HG03097 (cell line): Measurements from ENCODE around the gene TEAD1.

Source experiments
- ATAC-seq: cut with Tn5 transposase; IDR thresholded peaks from one replicate; pipeline ENCODE4 v1.9.1; 2021; ENCODE audit not compliant: unreplicated experiment, low FRiP score

TEAD1 gene

DNA sequence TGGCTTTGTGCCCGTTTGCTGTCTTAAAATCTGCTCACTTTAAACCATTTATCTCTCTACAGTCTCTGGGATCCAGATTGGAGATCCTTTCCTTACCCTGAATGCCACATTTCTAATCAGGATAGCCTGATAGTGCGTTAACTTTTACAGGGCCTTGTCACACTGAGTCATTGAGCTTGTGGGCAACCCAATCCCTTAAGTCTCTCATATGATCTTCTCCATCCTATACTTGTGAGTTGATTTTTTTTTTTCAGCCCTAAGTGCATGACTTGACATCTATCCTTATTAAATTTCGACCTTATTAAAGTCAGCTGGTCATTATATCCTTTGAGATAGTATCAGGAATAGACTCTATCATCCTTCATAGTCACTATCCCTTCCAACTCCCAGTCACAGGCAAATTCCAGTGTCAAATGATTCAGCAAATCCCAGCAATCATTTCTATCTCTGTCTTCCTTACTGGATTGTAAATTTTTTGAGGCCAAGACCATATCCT is 57.7 kb downstream of the TEAD1 start:
- no peak for ATAC-seq

DNA sequence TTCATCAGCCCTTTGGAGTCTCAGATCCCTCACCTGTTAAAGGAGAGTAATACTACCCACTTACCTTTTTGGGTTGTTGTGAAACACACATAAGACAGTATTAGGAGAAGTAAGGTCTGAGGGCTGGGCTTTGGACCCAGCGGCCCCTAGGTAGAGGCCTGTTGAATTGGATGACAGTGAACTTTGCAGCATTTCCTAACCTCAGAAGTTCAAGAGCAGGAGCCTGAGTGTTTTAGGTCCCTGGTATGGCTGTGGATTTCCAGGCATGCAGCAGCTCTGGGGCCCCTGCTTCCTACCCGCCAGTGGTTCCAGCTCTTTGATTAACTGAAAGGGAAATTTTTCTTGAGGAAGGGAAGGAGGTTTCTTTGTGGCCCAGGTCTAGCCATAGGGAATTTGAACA is 58.9 kb downstream of the TEAD1 start:
- ATAC-seq = no peak

DNA sequence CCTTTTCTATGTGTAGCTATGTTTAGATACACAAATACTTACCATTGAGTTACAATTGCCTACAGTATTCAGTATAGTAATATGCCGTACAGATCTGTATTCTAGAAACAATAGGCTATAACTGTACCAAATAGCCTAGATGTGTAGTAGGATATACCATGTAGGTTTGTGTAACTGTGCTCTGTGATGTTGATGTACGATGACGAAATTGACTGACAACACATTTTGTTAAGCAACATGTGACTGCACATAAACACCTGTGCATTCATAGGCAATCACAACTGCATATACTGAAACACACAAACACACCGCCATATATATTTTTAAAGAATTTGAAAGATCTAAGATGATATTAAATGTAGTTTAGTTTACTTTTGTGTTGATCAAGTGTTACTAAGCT is 60.4 kb downstream of the TEAD1 start:
- no peak for ATAC-seq

DNA sequence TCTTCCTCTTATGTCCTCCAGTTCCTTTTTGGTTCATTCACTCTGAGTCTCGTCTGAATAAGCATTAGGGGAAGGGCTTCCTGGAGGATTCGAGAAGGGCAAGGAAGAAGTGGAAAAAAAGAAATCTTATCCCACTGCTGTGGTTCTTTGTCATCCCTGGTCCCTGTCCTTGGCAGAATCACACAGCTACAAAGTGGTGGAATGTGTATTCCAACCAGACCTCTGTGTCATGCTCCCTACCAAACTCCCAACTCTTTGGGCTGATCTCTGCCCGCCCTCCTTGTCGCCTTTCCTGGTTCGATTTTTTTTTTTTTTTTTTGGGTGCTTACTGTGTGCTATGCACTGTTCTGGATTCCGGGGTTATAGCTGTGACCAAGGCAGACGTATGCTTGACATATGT is 61.0 kb downstream of the TEAD1 start:
- no peak for ATAC-seq

DNA sequence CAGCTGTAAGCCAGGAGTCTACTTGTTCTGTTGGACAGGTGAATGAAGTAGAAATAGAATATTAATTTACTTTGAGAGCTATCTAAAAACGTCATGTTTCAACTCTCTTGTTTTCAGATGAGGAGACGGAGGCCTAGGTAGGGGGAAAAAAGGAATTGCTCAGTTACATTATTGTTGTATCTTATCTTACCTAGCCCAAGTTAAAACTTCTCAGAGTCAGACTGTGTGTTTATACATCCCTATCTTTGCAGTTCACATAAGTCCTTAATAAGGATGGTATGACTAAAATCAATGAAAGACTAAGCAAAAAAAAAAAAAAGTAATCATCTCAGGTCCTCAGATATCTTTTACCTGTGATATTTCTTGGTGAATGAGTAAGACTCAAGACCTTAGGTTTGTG is 62.8 kb downstream of the TEAD1 start:
- ATAC-seq = no peak

DNA sequence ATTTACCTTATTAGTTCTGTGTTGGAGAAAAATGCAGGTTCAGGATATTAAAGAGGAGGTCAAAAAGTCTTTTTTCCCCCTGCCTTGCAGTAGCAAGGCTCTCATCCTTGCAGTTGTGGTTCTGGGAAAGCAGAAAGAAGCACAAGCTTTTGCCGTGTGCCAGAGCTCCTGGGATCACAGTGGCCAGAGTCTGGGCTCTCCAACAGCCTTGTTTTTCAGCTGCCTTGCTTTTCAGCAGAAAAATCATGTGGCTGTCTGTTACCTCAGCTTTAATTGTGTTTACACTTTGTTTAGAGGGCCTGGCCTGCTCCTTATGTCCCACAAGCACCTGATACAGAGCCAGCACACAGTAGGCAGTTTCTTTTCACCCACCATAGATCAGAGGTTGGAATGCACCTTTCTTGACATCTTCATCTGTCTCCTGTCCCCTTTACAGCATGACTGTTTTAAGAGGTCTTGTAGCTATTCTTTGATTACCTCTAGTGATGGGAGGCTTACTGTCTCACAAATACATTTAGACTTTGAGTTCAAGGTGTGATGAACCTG is 67.5 kb downstream of the TEAD1 start:
- no peak for ATAC-seq

DNA sequence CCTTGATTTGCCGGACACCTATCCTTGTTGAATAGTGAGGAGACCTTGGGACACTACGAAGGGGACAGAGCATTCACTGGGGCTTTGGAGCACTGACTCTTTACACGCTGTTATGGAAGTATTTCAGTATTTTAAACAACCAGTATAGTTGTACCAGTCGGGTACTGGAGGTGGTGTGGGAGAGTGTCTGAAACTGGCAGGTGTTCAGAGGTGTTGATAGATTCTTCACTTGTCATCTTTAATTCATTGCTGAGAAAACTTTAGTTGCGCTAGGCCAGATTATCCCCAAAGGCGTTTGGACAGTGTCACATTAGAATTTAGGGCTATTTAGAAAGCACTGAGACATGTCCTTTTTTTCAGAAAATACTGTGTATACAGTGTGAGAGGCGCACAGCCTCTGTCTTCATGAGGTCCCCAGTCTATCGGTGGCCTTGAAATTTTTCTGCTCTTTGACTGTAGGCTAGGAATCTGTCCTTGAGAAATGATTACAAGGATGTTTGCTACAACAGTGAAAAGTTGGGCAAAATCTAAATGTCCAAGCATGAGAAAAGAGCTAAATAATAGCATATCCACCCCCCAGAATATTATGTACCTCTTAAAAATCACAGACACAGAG is 69.7 kb downstream of the TEAD1 start:
- ATAC-seq = no peak

DNA sequence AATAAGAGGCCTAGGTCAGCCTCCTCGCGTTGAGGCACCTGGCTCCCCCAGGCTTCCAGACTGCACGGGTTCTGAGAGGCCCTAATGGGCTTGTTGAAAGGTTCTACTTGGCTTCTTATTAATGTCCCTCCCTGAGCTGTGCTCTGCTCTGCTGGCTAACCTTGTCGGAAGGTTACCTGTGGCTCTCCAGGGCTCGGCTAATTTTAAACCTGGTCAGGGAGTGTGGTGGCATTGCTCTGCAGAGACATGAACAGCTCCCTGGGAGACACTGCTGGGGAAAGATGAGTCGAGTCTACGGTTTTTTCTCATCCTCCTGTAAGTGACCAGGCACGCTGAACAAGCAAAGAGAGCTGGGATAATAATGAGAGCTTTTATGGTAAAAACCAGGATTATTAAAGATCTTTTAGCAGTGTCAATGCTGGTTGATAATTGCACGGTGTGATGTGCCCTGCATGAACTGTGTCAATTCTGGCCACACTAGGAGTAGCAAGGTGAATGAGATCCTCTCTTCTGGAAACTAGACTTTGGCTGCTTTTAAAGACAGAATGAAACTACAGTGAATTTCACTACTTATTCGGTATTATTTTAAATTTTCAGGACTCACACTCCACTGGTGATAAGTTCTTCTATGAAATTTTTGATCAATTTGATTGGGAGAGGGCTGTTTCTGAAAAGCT is 70.7 kb downstream of the TEAD1 start:
- no peak for ATAC-seq

DNA sequence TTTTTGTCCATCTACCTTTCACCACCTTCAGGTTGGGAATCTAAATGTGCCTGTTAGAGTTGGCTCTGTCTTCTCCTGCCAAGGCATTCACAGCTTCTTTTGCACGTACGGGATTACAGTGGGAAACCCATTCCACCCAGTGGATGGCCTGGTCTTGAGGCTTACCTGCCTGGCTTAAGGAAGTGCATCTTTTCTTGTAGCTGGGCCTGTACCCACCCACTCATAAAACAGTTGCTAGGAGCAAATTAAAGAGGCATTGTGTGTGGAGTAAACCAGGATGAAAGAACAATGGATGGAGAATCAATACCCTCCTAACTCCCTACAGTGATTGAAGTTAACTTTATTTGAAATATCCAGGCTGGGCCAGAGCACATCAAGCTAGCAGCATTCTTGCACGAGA is 71.6 kb downstream of the TEAD1 start:
- no peak for ATAC-seq

DNA sequence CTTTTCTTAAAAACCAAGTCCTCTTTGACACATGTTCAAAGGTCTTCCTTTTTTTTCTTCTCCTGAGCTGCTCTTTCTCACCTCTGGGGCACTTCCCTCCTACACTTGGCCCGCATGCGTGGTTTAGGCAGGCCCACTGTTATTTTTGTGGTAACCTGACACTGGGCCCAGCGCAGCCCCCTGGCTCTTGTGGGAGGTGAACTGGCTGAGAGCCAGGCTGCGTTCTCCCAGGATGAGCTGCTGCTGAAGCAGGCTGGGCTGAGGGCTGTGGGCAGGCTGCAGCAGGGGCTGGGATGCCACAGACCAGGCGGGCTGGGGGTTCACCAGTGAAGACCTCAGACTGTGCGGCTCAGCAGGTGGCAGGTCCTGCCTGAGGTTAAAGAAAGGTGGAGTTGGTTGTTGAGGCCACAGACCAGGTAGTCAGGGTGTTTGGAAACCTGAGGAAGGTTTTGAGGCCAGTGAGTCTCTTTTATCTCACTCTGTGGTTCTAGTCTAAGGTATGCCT is 72.4 kb downstream of the TEAD1 start:
- no peak for ATAC-seq

DNA sequence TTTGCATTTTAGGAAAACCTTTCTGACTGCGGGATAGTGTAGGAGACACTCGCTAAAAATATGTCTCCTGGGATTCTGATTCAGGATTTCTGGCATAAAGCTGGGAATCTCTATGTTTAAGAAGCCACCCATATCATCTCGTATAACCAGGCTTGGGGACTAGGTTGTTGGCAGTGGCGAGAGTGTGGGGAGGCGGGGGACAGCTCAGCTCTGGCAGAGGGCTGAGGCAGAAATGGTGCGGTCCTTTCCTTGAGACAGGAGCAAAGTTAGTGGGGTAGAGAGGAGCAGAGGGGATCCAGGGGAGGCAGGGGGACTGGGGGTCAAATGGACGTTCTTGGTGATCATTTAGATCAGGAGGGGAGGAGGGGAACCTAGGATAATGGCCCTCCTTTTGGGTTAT is 74.3 kb downstream of the TEAD1 start:
- ATAC-seq = no peak

DNA sequence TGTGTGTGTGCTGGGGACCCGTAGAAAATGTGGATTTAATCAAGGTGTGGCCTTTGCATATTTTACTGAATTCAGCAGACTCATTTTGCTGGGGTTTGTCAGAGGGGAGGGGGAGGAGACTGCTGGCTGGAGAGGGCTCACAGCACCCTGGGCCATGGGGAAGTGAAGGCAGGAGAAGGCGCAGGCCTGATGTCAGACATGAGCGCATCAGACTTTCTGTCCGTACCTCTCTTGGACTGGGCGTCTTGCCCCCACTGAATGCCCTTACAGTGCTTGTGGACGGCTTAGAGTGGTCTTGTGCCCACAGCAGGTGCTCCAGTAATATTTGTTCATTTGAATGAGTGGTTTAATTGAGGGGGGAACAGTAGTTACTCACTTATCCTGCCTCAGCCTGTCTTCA is 75.2 kb downstream of the TEAD1 start:
- ATAC-seq = no peak

DNA sequence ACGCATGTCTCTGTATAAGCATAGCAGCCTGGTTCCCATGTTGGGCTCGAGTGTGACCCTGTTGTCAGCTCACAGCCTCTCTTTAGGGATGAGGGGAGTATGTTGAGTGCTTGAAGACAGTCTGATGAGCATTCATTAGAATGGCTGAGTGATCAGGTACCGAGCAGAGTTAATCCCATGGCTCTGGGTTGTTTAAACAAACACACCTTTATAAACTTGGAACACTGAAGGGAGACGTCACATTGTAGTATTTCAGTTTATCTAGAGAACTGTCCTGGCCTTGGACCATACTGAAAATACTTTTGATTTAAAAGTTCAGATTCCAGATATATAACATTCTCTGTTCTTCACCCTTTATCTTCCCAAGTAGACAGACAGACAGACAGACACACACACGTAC is 76.0 kb downstream of the TEAD1 start:
- no peak for ATAC-seq

DNA sequence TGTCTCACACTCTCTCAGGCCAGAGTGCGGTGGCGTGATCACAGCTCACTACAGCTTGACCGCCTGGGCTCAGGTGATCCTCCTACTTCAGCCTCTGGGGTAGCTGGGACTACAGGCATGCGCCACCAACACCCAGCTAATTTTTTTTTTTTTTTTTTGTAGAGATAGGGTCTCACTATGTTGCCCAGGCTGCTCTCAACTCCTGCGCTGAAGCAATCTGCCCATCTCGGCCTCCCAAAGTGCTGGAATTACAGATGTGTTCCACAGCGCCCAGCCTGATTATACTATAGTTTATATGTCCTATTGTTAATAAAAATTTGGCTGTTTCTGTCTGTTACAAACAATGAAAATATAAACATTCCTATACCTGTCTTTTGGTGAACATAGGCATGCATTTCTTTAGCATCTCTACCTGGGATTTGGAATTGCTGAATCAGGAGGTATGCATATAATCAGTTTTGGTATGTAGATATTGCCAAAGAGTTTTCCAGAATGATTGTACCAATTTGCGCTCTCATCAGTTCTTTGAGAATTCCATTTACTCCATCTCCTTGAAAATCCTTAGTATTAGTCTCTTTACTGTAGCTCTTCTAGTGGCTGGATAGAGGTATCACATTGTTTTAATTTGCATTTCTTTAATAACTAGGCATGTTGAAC is 78.8 kb downstream of the TEAD1 start:
- ATAC-seq = no peak

DNA sequence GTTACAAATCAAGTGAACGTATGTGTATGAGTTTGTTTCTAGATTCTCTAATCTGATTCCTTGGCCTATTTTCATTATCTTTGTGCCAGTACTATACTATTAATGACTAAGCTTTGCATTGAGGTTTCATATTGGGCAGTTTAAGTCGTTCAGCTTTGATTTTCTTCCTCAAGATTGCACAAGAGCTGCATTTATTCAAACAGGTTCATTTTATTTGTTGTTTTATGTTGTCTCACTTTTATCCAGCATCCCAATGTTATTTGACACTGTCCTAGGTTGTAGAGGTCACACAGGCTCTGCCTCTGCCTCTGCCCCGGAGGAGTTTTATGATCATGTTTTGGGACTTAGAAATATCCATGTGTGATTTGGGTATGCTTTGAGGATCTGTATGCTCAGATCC is 79.8 kb downstream of the TEAD1 start:
- ATAC-seq = no peak

DNA sequence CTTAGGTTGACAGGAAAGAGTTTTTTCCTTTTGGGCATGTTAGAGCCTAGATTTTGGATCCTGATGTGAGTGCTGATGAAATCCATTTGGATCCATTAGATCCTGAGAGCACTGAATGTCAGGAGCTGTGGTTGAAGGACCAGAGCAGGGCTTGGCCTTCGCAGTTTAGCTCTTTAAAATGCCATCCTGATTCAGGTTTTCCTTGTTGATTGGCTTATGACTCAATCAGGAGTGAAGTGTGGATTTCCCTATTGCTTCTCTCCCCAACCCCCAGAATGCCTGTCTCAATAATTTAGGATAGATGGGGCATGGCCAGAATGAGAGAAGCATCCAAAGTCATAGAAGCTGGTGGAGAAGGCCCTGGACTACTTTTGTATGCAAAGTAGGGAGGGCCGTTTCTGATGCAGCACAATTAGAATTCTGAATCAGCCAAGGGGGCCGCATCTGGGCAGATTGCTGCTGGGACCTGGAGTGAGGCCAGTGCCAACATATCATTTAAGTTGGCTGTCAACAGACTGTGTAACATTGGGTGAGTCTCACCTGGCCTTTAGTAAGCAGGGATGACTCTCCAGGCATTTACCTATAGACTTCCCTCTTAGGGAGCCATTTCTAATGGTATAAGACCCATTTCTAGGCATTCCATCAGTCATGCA is 80.5 kb downstream of the TEAD1 start:
- no peak for ATAC-seq

DNA sequence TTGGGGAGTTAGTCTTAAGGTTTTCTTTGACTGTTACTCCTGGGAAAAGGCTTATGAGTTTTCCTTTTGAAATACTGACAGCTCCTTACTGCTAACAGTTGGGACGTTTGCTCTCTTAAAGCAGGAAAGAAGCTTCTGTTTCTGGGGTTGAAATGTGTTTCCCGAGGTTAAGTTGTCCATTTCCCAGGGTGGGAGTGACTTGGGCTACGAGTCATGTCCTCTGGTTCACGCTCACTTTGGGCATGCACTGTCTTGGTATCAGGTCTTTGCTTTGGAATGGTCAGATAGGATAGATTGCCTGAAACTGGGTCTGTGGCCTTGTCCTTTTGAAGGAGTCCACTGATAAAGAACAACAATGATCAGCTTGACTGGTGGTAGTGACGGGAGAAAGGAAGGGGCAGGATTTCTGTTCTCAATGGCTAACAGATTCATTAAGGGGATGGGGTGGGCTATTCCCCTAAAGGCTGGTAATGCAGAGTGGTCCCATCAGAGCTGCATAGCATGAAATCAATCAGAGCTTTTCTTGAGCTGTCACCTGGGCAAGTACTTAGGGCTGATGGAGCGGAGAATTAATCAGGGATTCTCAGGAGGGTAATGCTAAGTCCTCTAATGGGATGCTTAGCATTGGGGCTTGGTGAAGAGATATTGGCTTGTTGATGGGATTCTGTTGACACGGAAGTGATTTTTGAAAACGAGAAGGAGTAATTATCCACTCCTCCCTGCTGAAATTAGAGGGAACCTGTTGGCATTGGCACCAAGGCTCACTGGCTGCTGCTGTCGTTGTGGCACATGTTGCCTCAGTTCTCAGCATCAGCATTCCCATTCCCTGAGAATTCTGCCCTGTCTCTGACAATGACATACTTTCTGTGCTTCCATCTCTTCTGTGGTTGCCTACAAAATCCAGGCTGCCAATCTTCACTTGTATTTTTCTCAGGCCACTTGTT is 81.6 kb downstream of the TEAD1 start:
- no peak for ATAC-seq

DNA sequence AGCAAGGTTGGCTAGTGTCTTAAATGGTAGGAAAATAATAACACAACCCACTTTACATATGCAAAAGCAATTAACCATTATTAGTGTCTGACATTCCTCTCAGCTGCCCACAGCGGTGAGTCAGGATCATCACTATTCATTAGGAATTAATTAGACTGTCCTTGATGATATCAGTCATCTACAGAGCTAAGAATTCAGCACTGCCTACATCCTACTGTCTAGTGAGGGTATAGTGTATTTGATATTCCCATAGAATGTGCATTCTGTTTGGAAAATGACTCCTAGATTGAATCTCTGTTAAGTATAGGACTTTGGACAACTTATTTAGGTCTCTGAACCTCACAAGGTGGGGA is 82.2 kb downstream of the TEAD1 start:
- no peak for ATAC-seq

DNA sequence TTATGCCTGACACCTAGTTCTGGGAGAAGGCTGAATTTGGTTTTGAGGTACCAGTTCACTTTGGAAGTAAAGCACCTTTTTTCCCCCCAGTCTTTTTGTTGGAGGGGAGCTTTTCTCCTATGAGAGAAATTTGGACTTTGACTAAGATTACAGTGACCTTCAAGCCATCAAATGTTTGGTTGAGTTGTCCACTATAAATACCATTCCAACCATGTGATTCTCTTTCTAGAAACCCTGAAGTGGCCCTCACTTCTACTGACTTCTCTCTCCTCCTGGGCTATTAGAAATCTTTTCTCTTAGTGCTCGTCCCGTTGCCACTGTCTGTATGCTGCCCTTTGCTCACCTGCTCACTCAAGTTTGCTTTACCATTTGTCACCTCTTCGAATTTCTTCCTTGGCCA is 82.6 kb downstream of the TEAD1 start:
- ATAC-seq = no peak

DNA sequence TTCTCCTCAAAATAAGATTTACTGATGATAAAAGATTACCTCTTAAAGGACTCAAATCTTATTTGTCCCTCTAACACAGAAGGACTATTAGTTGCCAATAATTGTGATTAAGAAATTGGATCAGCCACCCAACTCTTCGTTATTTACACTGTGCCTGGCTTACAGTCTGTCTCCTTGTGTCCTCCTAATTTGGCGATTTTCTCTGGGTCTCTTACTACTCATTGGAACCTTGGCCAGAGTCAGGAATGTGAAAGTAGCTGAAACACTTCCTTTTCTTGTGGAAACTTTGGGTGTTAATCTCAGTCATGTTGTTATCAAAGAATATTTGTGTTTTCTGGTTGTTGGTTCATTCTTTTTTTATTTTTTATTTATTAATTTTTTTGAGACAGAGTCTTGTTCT is 83.2 kb downstream of the TEAD1 start:
- ATAC-seq = no peak
